Fibroblast of skin of right quadriceps (primary cell): ENCODE results near the gene TP53AIP1.

Experiments
- DNase-seq: peaks from one replicate; pipeline ENCODE4 v3.0.0-alpha.2; 2013

Gene TP53AIP1

DNA sequence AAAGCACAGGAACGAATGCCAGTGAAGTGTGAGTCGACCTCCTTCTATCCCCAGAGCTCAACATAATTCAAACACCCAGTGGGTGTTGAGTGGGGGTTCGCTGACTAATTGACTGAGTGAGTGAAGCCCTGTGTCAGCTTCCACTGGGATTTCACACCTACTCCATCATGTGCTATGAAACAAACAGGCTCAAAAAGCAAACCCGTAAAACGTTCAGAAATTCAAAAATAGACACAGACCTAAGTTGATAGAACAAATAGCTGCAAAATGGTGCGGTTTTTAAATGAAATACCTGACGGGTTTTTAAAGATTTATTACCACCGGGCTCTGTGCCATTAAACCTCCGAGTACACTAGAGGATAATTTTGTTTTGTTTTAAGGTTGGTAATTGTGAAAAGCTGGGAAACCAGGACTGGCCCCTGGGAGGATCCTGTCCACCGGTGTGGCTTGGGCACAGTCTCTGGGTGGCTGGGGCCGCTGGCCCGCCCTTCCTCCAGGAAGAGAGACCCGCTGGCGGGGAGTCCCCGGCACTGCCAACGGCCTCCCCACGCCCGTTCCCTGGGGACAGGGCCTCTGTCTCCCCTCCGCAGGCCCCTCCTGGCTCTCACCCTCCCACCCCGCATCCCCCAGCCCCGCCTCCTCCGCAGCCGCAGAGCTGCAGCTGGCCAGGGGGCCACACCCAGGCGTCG is 37.9 kb downstream of the TP53AIP1 start:
- peak; percentile 79 for DNase-seq

DNA sequence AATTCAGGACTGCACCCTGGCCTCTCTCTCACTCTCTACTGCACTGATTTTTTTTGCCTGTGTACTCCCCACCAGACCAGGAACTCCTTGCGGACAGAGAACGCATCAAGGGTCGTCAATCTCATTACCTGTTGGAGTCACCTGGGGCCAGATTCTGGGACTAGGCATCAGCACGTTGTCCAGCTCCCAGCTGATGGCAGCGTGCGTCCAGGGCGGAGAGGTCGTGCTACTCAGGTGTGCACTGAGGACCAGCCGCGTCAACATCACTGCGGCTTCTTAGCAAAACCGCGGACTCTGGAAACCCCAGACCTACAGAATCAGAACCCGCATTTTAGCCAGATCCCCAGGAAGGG is 38.4 kb downstream of the TP53AIP1 start:
- no peak for DNase-seq

DNA sequence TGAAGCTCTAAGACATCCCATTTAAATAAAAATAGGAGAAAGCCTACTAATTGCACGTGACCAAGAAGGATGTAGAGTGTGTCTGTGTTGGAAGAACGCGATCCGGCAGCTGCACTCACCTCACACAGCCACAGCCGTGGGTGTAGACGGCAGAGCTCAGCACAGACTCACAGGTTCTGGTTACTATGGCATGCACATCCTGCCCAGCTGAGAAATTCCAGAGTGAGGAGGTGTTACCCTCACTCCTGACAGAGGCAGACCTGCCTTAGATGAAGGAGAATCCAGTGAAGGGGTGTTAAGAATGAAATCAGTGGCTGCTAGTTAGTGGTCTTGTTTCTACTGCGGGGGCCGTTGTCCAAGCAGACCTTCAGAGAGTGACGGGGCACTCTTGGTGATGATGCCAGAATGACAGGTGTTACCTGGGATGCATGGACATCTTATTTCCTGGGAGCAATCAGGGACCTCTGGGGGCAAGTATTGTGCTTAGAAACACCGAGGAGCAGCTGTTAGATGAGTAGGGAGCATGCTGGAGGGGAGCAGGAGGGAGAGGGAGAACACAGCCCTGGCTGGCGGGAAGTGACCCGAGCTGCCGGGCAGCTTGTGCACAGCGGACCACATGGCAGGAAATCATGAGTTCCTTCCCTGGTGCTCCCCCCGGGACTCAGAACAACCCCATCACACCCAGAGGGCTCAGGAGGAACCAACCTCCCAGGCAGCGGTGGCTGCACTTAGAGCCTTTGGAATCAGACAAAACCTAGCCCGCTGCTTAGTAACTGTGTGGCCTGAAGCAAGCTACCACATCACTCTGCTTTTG is 39.2 kb downstream of the TP53AIP1 start:
- DNase-seq = peak; percentile 46

DNA sequence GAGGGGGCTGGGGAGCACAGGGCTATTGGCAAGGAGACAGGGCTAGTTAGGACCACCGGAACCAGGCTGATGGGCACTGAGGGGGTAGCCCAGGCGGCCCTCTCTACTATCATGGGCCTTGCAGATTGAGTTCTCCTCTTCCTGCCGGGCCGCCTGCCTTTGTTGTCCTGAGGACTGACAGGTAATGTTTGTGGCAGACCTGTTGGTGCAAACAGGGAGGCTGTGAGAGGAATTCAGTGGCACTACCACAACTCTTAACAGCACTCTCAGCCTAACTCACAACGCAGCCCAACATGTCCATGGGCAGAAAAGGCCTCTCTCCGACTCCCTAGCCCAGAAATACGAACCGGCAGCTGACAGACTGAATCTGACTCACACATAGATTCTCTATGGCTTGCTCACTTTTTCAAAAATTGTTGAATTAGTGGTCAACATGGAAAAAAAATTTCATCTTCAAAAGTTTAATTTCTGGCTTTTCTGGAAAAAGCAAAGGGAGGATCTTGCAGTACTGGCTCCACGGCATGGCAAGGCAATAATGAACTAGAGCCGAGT is 40.1 kb downstream of the TP53AIP1 start:
- DNase-seq = peak; percentile 74

DNA sequence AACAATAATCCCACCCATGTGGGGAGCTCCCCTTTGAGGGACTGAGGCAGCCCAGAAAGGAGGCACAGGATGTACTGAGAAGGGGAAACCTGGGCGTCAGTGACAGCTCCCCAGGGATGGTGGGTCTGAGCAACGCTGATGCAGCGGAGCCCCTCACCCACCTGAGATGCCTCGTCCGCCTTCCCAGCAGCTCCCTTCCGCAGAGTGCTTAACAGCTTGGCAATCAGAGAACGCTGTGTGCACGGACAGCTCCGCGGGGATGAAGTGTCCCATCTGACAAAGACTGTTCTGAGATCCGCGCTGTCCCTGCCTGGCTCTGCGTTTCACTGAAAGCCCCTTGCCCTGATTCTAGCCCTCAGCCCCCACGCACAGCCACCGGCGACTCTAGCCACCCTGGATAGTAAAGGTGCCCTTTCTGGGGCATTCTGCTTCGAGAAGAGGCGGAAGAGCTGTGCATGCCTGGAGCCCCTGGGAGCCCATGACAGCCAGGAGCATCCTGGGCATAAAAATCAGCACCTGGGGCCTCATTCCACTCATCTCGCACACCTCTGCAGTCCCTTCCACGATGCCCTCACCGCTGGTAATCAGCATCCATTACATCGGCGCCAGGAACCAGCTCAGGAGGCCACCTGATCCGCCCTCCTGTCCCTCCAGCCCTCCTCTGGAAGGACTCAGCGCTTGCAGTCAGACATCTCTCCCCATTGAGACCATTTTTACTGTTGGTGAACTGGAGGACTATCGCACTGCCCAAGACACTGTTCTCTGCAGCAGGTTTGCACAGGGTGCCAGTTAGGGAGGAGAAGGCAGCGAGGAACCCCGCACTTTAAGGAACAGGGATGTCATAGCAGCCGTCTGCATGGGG is 40.8 kb downstream of the TP53AIP1 start:
- DNase-seq = no peak

DNA sequence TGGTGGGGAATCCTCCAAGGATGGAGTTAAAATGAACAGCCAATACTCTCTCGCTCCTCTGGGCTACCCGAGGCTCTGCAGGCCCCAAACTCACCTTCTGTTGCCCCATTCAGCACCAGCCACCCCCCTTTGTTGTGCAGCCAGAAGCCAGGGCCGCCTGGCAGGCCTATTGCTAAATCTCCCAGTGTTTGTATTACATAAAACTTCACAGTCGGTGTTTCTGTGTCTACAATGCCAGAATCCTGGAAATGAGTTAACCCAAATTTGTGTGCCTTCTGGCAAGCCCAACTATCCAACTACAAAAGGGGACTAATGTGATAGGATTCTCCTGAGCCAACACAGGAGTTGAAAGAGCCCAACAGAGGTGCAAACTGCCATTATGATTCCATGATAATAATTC is 42.2 kb downstream of the TP53AIP1 start:
- no peak for DNase-seq

DNA sequence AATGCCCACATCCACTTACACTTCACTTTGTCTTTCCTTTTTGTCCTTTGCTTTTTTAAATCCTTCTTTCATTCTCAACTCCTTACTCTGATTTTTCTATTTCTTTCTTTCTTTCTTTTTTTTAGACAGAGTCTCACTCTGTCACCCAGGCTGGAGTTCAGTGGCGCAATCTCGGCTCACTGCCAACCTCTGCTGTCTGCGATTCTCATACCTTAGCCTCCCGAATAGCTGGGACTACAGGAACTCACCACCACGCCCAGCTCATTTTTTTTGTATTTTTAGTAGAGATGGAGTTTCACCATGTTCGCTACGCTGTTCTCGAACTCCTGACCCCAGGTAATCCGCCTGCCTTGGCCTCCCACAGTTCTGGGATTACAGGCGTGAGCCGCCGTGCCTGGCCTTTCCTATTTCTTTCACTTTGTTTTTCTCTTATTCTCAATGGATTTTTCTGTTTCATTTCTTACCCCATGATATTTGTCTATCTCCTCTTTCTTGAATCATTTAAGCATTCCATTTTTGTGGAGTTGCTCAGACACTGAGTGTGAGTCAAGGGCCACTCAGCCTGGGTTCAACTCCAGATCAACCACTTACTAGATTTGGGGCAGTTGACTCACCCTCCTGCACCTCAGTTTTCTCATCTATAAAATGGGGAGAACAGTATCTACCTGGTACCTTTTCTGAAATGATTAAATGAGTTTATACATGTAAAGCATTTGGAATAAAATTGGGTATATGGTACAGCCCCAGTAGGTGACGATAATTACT is 43.9 kb downstream of the TP53AIP1 start:
- peak; percentile 40 for DNase-seq

DNA sequence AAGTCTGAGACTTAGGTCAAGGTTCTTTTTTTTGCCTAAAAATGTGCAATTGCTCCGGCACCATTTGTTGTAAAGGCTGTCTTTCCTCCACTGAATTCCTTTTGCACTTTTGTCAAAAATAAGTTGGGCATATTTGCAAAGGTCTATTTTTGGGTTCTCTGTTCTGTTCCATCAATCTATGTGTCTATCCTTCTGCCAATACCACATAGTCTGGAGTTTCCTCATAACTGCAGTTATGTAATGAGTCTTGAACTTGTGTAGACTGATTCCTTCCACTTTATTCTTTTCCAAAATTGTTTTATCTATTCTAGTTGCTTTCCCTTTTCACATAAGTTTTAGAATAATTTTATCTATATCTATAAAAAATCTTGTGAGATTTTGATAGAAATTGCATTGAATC is 44.8 kb downstream of the TP53AIP1 start:
- DNase-seq = no peak

DNA sequence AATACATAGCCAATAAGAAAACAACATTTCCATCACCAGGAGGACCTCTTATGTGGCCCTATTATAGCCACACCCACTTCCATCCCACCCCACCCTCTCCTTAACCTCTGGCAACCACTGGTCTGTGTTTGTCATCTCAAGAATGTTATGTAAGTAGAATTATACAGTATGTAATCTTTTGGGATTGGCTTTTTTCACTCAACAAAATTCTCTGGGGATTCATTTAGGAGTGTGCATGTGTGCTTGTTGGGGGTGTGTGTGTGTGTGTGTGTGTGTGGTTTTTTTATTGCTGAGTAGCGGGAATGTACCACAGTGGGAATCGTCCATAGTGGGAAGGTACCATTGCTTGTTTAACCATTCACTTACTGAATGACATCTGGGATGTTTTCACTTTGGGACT is 46.3 kb downstream of the TP53AIP1 start:
- DNase-seq = peak; percentile 43

DNA sequence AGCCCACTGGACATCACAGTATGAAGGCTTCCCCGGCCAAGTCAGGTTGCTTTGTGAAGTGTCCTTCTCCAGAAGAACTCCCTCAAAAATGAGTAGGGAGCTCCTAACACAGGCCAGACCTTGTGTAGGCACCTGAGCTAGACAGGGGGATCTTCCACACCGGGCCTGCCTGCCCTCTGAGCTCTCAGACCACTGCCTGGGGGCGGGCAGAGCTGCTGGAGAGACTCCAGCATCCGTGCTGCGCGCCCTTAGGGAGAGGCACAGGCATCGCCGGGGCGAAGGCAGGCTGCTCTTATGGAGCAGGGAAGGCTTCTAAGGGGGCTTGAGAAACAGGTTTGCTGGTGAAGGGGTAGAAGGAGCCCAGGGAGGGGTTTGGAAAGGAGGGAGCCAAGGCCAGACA is 47.1 kb downstream of the TP53AIP1 start:
- no peak for DNase-seq

DNA sequence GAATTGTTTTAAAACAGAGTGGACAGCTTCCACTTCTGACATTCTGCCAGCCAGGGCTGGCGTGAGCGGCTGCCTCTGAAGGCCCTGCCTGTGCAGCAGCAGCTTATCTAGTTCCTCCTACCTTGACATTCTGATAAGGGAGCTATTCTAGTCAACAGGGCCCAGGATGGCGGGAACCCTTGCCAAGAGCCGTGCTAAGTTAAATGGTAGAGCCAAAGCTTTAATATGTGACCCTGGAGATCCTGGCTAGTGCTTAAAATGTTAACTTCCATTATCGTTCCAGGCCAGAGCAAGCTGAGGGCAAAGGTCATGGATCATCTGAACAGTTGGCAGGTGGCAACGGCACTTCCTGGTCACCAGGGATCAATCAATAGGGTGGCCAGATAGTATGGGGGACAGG is 48.0 kb downstream of the TP53AIP1 start:
- DNase-seq = no peak

DNA sequence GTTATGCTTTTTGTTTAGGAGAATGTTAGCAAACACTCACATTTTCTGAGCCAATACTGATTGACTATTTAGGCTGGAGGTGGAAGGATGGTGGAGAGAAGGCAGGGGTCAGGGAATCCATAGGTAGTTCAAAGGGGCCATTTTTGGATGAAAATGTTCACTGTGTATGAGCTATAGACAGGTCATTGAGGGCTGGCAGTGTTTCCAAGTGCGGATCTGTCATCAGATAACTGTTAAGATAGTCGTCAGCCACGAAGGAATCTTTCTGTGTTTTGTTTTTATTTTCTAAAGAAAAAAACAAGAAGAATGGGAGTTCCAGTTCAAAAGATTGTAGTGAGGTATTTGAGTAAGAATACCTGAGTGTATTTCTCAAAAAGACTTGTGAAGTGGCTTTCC is 48.4 kb downstream of the TP53AIP1 start:
- DNase-seq = no peak

DNA sequence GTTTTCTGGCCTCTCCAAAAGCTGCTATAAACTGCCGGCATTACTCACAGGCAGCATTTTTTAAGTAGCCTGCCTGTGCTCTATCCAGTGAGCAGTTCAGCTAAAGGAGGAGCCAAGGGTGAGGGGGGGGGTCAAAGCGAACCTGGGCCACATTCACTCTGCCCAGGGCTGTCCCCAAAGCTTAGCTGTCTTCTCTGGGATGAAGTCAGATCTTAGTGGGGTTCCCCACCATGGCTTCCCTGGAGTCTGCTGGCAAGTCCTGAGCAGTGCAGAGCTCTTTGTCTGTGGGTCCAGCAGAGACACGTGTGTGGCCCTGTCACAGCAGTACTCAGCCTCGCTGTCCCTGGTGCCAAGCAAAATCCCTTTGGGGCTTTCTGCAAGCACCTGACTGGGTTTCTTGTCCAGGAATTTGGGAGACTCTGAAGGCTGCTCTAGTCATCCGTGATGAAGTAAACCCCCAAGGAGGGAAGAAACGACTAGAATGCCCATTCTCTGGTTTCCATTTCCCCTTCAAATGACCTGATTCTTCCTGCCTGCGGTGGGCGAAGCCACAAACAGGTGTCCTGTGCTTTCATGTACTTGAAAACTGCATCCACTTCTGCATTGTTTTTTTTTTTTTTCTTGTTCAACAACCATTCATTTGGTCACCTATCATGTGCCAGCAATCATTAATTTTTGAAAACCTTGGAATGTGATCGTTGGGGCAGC is 48.9 kb downstream of the TP53AIP1 start:
- DNase-seq = no peak

DNA sequence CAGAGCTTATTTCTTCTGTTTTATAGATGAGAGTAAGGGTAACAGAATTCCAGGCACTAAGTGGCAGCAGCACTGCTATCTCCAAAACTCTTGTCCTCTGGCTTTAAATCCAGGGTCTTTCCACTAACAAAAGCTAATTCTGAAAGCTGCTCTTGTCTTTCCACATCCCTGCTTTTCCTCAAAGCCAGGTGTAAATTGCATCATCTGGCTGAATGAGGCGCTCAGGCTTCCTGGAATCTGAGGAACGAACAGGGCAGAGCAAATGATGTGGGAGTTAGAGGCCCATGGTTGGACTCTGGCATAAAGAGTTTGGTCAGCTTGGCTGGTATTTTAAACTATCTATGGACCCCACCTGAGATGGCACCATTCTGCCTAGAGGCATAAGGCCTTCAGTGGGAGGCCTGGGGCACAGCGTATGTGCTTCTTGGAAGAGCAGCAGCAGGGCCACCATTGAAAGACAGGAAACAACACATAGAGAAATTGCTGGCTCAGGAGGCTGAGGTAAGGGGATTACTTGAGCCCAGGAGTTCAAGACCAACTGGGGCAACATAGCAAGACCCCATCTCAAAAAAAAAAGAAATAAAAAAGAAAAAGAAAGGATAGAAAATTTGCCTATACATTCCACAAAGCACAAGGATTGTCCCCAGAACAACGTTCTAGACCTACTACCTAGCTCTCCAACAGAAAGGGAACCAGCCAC is 49.7 kb downstream of the TP53AIP1 start:
- DNase-seq = no peak

DNA sequence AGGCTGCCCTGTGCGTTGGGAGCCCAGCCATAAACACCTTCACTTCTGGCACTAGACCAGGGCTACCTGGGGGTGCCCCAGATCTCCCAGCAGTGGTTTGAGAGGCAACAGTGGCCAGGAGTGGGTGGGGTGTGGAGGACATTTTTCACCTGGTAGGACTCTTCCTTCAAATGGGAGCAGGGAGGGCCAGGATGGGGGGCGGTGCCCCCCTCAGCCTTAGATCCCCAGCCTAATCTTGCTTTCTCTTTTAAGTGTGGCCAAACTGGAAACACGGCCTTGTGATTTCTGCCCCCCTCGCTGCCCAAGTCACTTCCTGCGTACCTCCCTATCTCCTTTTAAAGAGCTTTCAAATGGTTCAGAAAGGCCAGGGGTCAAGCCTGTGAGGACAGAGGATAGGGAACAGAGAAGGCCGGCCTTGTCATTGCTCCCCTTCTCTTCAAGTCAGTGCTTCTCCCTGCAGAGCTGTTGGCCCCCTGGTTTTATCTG is 50.7 kb downstream of the TP53AIP1 start:
- DNase-seq = no peak

DNA sequence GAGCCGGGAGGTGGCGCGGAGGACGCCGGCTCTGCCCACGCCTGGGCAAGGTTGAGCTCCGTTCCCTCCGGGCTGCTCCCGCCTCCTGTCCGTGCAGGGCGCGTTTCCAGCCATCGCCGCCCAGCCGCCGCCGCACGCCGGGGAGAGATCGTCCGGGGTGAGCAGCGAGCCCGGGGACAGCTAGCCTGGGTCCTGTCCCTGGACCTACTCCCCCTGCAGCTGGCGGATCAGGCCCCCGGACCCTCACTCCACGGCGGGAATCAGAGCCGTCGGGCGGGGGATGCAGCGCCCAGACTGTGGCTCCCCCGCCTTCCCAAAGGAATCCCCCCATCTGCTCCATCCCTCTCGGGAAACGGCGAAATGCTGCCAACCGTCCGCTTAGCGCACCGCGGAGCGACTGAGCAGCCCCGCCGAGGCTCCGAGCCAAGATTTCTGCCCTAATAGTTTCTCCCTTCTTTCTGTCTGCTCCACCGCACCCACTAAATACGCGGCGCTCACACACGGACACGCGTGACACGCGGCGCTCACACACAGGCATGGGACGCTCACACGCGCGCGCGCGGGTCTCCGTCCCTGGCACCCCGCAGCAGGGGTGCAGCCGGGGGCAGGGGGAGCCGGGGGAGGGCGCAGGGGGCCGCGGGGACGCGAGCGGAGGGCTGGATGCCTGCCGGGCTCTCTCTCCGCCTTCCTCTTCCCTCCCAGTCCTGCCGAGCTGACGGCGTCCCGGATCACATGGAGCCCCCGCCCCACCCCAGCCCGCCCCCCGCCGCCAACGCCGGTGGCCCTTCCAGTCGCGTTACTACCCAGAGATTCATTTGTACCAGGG is 51.9 kb downstream of the TP53AIP1 start, which contains the start of gene KCNJ5:
TSS of gene KCNJ5 (plus strand) at position 814 of the 826 bp plus-strand sequence. CDS start 19,918 bp downstream, outside the sequence.
- no peak for DNase-seq

DNA sequence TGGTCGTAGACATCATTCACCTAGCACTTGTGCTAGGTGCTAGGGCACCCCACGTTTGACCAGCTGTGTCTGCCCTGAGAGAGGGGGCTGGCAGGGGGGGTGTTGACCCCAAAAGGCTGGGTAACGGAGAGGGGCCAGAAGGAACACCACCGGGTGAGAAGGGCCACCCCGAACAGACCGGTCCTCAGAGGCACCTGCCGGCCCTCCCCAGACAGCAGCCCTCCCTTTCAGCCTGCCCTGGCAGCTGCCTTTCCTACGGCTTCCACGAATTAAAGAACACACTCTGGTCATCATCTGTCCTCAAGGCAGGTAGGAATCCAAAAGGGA is 52.5 kb downstream of the TP53AIP1 start:
- no peak for DNase-seq

DNA sequence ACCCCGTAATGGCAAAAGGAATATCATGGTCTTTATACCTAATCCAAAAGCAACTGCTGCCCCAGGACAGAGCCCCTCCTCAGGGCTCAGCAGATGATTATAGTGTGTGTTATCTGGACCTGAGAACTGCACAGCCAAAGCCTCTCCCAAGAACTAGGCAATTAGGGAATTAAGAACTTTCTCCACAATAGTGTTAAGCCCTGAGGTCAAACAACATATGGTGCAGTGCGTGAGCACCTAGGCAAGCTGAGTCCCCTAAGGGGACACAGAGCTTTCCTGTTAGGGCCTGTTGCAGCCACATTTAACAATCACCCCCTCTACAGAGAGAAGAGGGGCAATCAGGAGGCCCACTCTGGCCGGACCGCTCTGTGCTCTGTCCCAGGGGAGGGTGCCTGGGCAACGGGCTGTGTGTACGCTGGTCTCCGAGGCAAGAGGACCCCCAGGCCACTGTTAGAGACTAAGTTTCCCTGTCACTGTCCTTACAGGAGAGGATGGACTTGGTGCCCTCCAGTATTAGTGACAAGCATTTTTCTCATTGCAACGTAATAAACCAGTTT is 52.9 kb downstream of the TP53AIP1 start:
- DNase-seq = no peak
